Spleen (tissue), 11 donors: ENCODE measurements around the gene KIF25. TPM values are rescaled to one million over a fixed set of nuclear protein-coding genes. Genes with fewer than 3 reads are reported as not detected.

ENCODE experiments used
- DNase-seq: peaks from one replicate; pipeline ENCODE4 v3.0.0-alpha.2; 2020
- H3K27ac ChIP-seq, 8 donors: fragments of 200-600 bp; sonication (generic) in 7 of 8; 1 replicate in 4 of 8; 2 replicates in 4 of 8; pipeline versions ENCODE4 v1.5.0 to v1.8.0; 2016 to 2021; ENCODE audit warnings: inconsistent platforms in 4 of 8, mild to moderate bottlenecking in 4 of 8, moderate library complexity in 1 of 8
- H3K27me3 ChIP-seq, 7 donors: fragments of 200-600 bp; sonication (generic) in 6 of 7; replicated peaks in 1 of 7; 1 replicate in 4 of 7; 2 replicates in 3 of 7; pipeline versions ENCODE4 v1.5.0 to v1.8.0; 2016 to 2021; ENCODE audit warnings: inconsistent platforms in 3 of 7, mild to moderate bottlenecking in 1 of 7
- H3K36me3 ChIP-seq, 6 donors: fragments of 200-600 bp; sonication (generic) in 5 of 6; 1 replicate in 4 of 6; 2 replicates in 2 of 6; pipeline versions ENCODE4 v1.5.0 to v1.8.0; 2016 to 2021; ENCODE audit warnings: inconsistent platforms in 2 of 6
- H3K4me1 ChIP-seq, 6 donors: fragments of 200-600 bp; sonication (generic) in 5 of 6; 1 replicate in 3 of 6; 2 replicates in 3 of 6; pipeline versions ENCODE4 v1.5.0 to v1.8.0; 2016 to 2021; ENCODE audit warnings: inconsistent platforms in 3 of 6
- H3K4me3 ChIP-seq, 8 donors: fragments of 200-600 bp; sonication (generic) in 7 of 8; 1 replicate in 4 of 8; 2 replicates in 4 of 8; pipeline versions ENCODE4 v1.5.0 to v1.8.0; 2016 to 2021; ENCODE audit warnings: inconsistent platforms in 4 of 8, mild to moderate bottlenecking in 4 of 8, moderate library complexity in 2 of 8
- H3K9me3 ChIP-seq, 8 donors: fragments of 200-600 bp; sonication (generic) in 7 of 8; 1 replicate in 4 of 8; 2 replicates in 4 of 8; pipeline versions ENCODE4 v1.5.0 to v1.8.0; 2016 to 2021; ENCODE audit warnings: inconsistent platforms in 4 of 8
- POLR2A ChIP-seq, 3 donors: fragments of 450-650 bp; IDR thresholded peaks; one replicate each; pipeline ENCODE4 v1.5.1; 2017; ENCODE audit warnings: antibody characterized with exemption in 3 of 3, mild to moderate bottlenecking in 1 of 3
- POLR2AphosphoS5 ChIP-seq, 3 donors: sonication (generic); formaldehyde crosslinking; IDR thresholded peaks; one replicate each; pipeline ENCODE4 v1.5.1; 2017; ENCODE audit warnings: antibody characterized with exemption in 3 of 3
- WGBS, 5 donors: extraction: QIAGEN DNeasy Blood & Tissue Kit in 3 of 5; methylation state at CpG; one replicate each; pipeline versions ENCODE4 v1.1.5 to v1.1.7; 2013 to 2018; 5-methylcytosine and 5-hydroxymethylcytosine counted together
- intact Hi-C: fragments of 100-400 bp; cut with DNase I; formaldehyde crosslinking; loops from one replicate; pipeline ENCODE4 v1.15.0; 2023; ENCODE audit warnings: low total_unique reads
- polyA plus RNA-seq, 3 donors: library from polyadenylated mRNA; stranded (reverse); fragments of 200-250 nt; gene quantifications; one replicate each; pipeline ENCODE4 v1.2.1, GENCODE V29; 2013
- total RNA-seq, 7 donors: library from RNA; depleted of rRNA in 3 of 7; stranded (reverse); fragments of >200 nt in 3 of 7; fragmentation: NEBNext Ultra II Directional in 4 of 7; extraction: Animal tissue kit (Norgen Biotek cat#: 25700) in 4 of 7; gene quantifications; one replicate each; pipeline versions ENCODE4 v1.1.0 to v1.2.1, GENCODE V29; 2016 to 2021
- TF ChIP-seq, protein P1 (sequence below), 11 experiments: fragments of 200-600 bp in 7 of 11; fragments of 450-650 bp in 4 of 11; sonication (generic) in 4 of 11; IDR thresholded peaks in 8 of 11; conservative IDR thresholded peaks in 3 of 11; 1 replicate in 7 of 11; 2 replicates in 4 of 11; pipeline versions ENCODE4 v1.4.0 to v1.8.0; 2016 to 2021; ENCODE audit warnings: antibody characterized with exemption in 11 of 11, inconsistent platforms in 4 of 11, mild to moderate bottlenecking in 1 of 11
- donor health status: healthy with polysubstance abuse.
- donor health status: DM: no; HTN: no; CAD: no; lungs with moderate emphysema.
- donor health status: DM: no; HTN: no; CAD: no.
- donor health status: Bipolar disorder and iron deficiency.
- donor health status: healthy.
- donor health status: DM: no; HTN: no; CAD: no.
- donor health status: DM: yes; HTN: yes; CAD: no.

KIF25 gene
- total and polyA plus RNA-seq, 10 donors: 0.32 to 1.7 (median 0.49) TPM; not detected in 3

DNA sequence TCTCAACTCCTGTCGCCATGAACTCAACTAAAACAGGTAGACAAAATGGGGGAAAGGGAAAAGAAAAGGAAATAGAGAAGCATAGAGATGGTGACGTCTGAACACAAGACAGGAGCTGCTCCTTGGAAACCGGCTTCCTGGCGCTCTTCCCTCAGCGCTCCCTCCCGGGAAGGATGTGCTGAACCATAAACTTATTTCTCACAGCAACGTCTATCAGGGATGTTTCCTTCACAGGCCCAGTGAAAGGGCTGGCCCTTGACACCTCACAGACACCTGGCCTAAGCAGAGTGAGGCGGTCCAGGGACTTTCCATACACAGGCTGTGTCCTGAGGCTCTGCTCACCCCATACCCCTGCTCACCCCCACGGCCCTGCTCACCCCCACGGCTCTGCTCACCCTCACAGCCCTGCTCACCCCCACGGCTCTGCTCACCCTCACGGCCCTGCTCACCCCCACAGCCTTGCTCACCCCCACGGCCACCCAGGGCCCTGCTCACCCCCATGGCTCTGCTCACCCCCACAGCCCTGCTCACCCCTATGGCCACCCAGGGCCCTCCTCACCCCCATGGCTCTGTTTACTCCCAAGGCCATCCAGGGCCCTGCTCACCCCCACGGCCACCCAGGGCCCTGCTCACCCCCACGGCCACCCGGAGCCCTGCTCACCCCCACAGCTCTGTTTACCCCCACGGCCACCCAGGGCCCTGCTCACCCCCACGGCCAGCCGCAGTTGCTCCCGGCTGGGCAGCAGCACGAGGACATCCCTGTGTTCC, 80.9 kb downstream of the KIF25 start:
- TF ChIP-seq POLR2AphosphoS5 (IDR thresholded peaks at IDR 0.05) (no peak), POLR2A (IDR thresholded peaks at IDR 0.05) (no peak)
- TF ChIP-seq, protein P1, sequence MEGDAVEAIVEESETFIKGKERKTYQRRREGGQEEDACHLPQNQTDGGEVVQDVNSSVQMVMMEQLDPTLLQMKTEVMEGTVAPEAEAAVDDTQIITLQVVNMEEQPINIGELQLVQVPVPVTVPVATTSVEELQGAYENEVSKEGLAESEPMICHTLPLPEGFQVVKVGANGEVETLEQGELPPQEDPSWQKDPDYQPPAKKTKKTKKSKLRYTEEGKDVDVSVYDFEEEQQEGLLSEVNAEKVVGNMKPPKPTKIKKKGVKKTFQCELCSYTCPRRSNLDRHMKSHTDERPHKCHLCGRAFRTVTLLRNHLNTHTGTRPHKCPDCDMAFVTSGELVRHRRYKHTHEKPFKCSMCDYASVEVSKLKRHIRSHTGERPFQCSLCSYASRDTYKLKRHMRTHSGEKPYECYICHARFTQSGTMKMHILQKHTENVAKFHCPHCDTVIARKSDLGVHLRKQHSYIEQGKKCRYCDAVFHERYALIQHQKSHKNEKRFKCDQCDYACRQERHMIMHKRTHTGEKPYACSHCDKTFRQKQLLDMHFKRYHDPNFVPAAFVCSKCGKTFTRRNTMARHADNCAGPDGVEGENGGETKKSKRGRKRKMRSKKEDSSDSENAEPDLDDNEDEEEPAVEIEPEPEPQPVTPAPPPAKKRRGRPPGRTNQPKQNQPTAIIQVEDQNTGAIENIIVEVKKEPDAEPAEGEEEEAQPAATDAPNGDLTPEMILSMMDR (IDR thresholded peaks at IDR 0.05 in 8 of 11, conservative IDR thresholded peaks at IDR 0.05 in 3 of 11): no peak
- H3K4me1 ChIP-seq: peaks cover 0 to 25% (median 8%) of the 10 kb centered on the region in 6 donors
- H3K4me3 ChIP-seq: no peak overlapping the region
- intact Hi-C loops: no loop called here
- H3K27me3 ChIP-seq: no peaks in the 10 kb centered on the region
- WGBS, 5 donors: 59 to 64% (median 61%) methylated on average over 19 to 21 of the region's 21 CpGs
- no peaks in the 10 kb centered on the region for H3K36me3 ChIP-seq
- no peak for DNase-seq
- H3K9me3 ChIP-seq: no peaks in the 10 kb centered on the region
- peak overlapping the region in 1 of 8 donors; percentile 35 for H3K27ac ChIP-seq

DNA sequence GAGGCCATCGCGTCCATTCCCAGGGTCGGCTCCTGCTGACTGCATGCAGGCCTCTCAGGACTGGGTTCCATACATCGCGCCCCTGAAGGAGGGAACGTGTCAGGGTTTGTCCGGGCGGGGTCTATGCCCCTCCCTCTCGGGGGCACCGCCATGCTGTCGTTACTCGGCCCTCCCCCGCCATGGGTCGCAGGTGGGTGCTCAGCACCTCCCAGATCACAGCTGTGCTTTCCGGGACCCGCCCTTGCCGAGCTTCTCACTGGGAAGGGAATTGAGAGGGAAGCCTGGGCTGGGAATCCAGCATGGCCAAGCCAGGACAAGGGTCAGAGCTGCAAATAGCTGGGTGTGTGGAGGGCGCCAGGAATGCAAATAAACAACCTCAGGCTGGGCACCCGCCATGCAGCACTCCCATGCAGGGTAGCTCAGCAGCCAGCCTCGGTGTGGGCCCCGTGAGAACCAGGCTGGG, 81.5 kb downstream of the KIF25 start, which contains the start of gene FRMD1:
TSS of gene FRMD1 (minus strand) at position 270 of the 463 bp plus-strand sequence. CDS start at position 152, 118 bp downstream.
- TF ChIP-seq POLR2AphosphoS5 (IDR thresholded peaks at IDR 0.05): peak in 1 of 3 donors; percentile 34
- TF ChIP-seq, protein P1 (IDR thresholded peaks at IDR 0.05 in 8 of 11, conservative IDR thresholded peaks at IDR 0.05 in 3 of 11): no peak
- TF ChIP-seq POLR2A (IDR thresholded peaks at IDR 0.05): no peak
- Histone ChIP-seq H3K9me3 (no peaks in the 10 kb centered on the region), H3K27ac (peak within 1 kb of the TSS in 1 of 8 donors; percentile 35), H3K4me3 (no peak within 1 kb of the TSS), H3K27me3 (no peaks in the 10 kb centered on the region), H3K36me3 (no peaks in the 10 kb centered on the region), H3K4me1 (peaks cover 0 to 25% (median 11%) of the 10 kb centered on the region in 6 donors)
- intact Hi-C loops: no loop called here
- DNase-seq: no peak
- WGBS, 5 donors: 72 to 90% (median 81%) methylated on average over 7 to 21 of the region's 21 CpGs

DNA sequence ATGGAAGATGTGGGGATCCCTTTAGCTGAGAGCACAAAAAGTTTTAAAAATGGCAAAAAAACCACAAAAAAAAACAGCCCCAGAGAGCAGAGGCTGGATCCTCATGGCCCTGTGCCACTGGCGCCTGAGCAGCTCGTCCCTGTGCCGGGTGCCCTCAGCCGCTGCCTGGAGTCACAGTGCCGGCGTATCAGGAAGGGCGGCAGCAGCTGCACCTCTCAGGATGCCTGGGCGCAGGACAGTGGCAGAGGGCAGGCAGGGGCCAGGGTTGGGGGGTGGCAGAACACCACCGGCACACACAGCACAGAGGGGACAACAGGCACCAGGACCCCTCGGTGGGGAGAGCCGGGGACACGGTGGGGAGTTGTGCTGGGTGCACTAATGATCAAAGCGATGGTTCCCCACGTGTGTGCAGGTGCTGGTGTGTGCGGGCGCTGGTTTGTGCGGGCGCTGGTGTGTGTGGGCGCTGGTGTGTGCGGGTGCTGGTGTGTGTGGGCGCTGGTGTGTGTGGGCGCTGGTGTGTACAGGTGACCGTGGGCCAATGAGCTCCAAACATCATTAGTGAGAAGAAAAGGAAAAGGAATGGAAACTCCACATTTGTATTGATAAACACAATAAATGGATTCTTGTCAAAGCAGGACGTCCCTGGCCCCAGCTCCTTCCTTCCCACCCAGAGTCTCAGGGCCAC, 83.1 kb downstream of the KIF25 start:
- 66 to 82% (median 81%) methylated on average over 24 of the region's 24 CpGs for WGBS, 5 donors
- H3K9me3 ChIP-seq: no peaks in the 10 kb centered on the region
- no peak for DNase-seq
- H3K27me3 ChIP-seq: no peaks in the 10 kb centered on the region
- H3K4me1 ChIP-seq: peaks cover 0 to 25% (median 11%) of the 10 kb centered on the region in 6 donors
- intact Hi-C loops: no loop called here
- H3K27ac ChIP-seq: peak overlapping the region in 1 of 8 donors; percentile 48
- TF ChIP-seq POLR2A (IDR thresholded peaks at IDR 0.05) (no peak), POLR2AphosphoS5 (IDR thresholded peaks at IDR 0.05) (peak in 1 of 3 donors; percentile 55)
- H3K4me3 ChIP-seq: no peak overlapping the region
- no peaks in the 10 kb centered on the region for H3K36me3 ChIP-seq

DNA sequence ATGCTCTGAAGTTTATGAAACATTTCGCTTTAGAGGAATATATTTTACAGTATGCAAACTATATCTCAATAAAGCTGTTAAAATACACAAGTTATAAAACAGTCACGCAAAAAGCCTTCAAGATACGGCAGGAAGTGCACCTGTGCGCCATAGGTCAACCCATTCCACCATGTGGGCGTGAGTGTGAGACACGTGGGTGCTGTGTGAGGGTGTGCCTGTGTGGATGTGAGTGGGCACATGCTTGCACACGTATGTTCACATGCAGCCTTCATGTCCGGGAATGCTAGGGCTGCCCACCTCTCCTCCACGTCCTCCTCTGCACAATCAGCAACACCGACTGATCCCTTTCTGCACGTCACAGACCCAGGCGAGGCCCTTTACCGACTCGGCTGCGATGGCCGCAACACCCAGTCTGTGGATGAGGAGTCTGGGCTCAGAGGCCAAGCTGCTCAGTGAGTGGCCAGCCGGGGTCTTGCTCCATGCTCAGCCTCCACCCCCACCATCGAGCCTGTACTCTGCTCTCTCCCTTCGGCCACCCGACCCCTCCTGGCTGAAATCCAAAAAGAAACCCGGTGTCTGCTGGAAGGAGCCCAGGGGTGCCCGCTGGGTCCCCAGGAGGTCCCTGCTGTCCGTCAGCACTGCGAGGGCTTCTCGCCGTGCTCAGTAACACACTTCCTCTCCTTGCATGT, 84.5 kb downstream of the KIF25 start:
- Histone ChIP-seq H3K27me3 (no peaks in the 10 kb centered on the region), H3K4me3 (no peak overlapping the region), H3K9me3 (no peaks in the 10 kb centered on the region), H3K36me3 (no peaks in the 10 kb centered on the region), H3K27ac (no peak overlapping the region), H3K4me1 (peaks cover 0 to 25% (median 11%) of the 10 kb centered on the region in 6 donors)
- intact Hi-C loops: no loop called here
- TF ChIP-seq POLR2AphosphoS5 (IDR thresholded peaks at IDR 0.05): no peak
- TF ChIP-seq, protein P1 (IDR thresholded peaks at IDR 0.05 in 8 of 11, conservative IDR thresholded peaks at IDR 0.05 in 3 of 11): no peak
- TF ChIP-seq POLR2A (IDR thresholded peaks at IDR 0.05): no peak
- WGBS, 5 donors: 82 to 89% (median 84%) methylated on average over 25 to 26 of the region's 26 CpGs
- DNase-seq: no peak
